ENCODE data around the gene USP28.
"Not testable (repeated sequence)": the region's sequence is repeated elsewhere in the genome, so short reads cannot be mapped to it uniquely, and the experiment has no call there.

- TF ChIP-seq CTCF, POLR2A, EP300, POLR2AphosphoS5 (IDR thresholded peaks at IDR 0.05): not testable (repeated sequence)
Observed at GRCh38 chr11:113911491-113911890, 36.1 kb upstream of the USP28 start.
